ENCODE data around the gene LYZL6.

The LYZL6 gene

GRCh38 chr17:35917519-35918213, 25.8 kb downstream of the LYZL6 start:
- Histone ChIP-seq H3K36me3 (ENCODE audit: insufficient read depth, low read length) (no peaks in the 10 kb centered on the region), H3K4me2 (ENCODE audit: low read length) (no peak overlapping the region), H3K9me3 (replicated peaks; ENCODE audit: low read length) (no peaks in the 10 kb centered on the region), H3K9ac (ENCODE audit: low read depth, low read length) (no peak overlapping the region), H3K4me1 (ENCODE audit: control insufficient read depth, insufficient read depth, low read length) (no peaks in the 10 kb centered on the region), H3K4me3 (ENCODE audit: low read length) (no peak overlapping the region), H3K27me3 (ENCODE audit: control insufficient read depth, insufficient read depth, low read length) (peaks cover 4% of the 10 kb centered on the region)

DNA sequence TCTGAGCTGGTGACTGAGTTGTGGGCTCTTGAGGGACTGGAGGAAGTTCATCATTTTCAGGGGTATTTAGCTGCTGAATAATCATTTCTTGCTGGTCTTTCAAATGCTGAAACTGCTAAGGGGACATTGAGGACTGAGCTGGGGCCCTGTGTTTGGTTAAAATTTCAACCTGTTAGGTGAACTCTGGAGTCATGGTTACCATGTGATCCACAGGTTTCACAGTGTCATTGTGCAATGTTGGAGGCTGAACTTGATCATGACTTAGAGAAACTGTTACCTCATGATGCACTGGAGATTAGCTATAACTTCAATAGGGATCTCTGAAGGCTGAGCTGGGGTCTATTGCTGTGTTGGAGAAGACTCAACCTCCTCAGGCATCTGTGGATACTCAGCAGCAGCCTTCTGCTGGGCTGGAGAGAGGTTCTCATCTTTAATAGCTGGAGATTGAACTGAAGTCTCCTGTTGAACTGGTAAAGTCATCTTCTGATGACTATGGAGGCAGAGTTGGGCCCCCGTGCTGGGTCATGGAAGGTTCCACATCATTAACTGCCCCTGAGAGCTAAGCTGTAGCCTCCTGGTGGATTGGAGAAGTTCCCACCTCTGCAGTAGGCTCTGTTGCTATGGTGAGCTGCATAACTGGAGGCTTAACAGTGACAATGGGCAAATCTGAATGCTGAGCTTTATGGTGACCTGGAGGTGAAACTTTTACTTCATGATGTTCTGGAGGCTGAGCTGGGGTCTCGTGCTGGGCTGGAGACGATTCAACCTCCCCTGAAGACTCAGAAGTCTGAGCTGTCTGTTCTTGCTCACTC, 28.2 kb downstream of the LYZL6 start:
- H3K4me2 ChIP-seq (ENCODE audit: low read length), result no peak overlapping the region
- no peaks in the 10 kb centered on the region for H3K36me3 ChIP-seq (ENCODE audit: insufficient read depth, low read length)
- no peaks in the 10 kb centered on the region for H3K9me3 ChIP-seq (replicated peaks; ENCODE audit: low read length)
- H3K4me1 ChIP-seq (ENCODE audit: control insufficient read depth, insufficient read depth, low read length), result no peaks in the 10 kb centered on the region
- no peak overlapping the region for H3K9ac ChIP-seq (ENCODE audit: low read depth, low read length)
- peaks cover 4% of the 10 kb centered on the region for H3K27me3 ChIP-seq (ENCODE audit: control insufficient read depth, insufficient read depth, low read length)
- H3K4me3 ChIP-seq (ENCODE audit: low read length), result no peak overlapping the region

- Histone ChIP-seq H3K4me3 (ENCODE audit: low read length) (no peak overlapping the region), H3K4me1 (ENCODE audit: control insufficient read depth, insufficient read depth, low read length) (no peaks in the 10 kb centered on the region), H3K9ac (ENCODE audit: low read depth, low read length) (no peak overlapping the region), H3K27me3 (ENCODE audit: control insufficient read depth, insufficient read depth, low read length) (peaks cover 4% of the 10 kb centered on the region), H3K4me2 (ENCODE audit: low read length) (no peak overlapping the region), H3K36me3 (ENCODE audit: insufficient read depth, low read length) (no peaks in the 10 kb centered on the region), H3K9me3 (replicated peaks; ENCODE audit: low read length) (no peaks in the 10 kb centered on the region)
These were observed 29.2 kb downstream of the LYZL6 start for GRCh38 chr17:35914354-35914753.

GRCh38 chr17:35913609-35914008, 29.9 kb downstream of the LYZL6 start:
- Histone ChIP-seq H3K36me3 (ENCODE audit: insufficient read depth, low read length) (no peaks in the 10 kb centered on the region), H3K9me3 (replicated peaks; ENCODE audit: low read length) (no peaks in the 10 kb centered on the region), H3K27me3 (ENCODE audit: control insufficient read depth, insufficient read depth, low read length) (peaks cover 6% of the 10 kb centered on the region), H3K4me1 (ENCODE audit: control insufficient read depth, insufficient read depth, low read length) (no peaks in the 10 kb centered on the region), H3K4me2 (ENCODE audit: low read length) (no peak overlapping the region), H3K9ac (ENCODE audit: low read depth, low read length) (no peak overlapping the region), H3K4me3 (ENCODE audit: low read length) (no peak overlapping the region)

GRCh38 chr17:35912942-35913341, 30.6 kb downstream of the LYZL6 start:
- Histone ChIP-seq H3K27me3 (ENCODE audit: control insufficient read depth, insufficient read depth, low read length) (peaks cover 9% of the 10 kb centered on the region), H3K4me3 (ENCODE audit: low read length) (no peak overlapping the region), H3K9ac (ENCODE audit: low read depth, low read length) (no peak overlapping the region), H3K36me3 (ENCODE audit: insufficient read depth, low read length) (no peaks in the 10 kb centered on the region), H3K9me3 (replicated peaks; ENCODE audit: low read length) (no peaks in the 10 kb centered on the region), H3K4me1 (ENCODE audit: control insufficient read depth, insufficient read depth, low read length) (no peaks in the 10 kb centered on the region), H3K4me2 (ENCODE audit: low read length) (no peak overlapping the region)

GRCh38 chr17:35912339-35912912, 31.1 kb downstream of the LYZL6 start:
- Histone ChIP-seq H3K4me1 (ENCODE audit: control insufficient read depth, insufficient read depth, low read length) (no peaks in the 10 kb centered on the region), H3K4me2 (ENCODE audit: low read length) (no peak overlapping the region), H3K9ac (ENCODE audit: low read depth, low read length) (no peak overlapping the region), H3K9me3 (replicated peaks; ENCODE audit: low read length) (no peaks in the 10 kb centered on the region), H3K4me3 (ENCODE audit: low read length) (no peak overlapping the region), H3K36me3 (ENCODE audit: insufficient read depth, low read length) (no peaks in the 10 kb centered on the region), H3K27me3 (ENCODE audit: control insufficient read depth, insufficient read depth, low read length) (peaks cover 9% of the 10 kb centered on the region)

GRCh38 chr17:35909408-35909807, 34.1 kb downstream of the LYZL6 start:
- no peaks in the 10 kb centered on the region for H3K9me3 ChIP-seq (replicated peaks; ENCODE audit: low read length)
- no peak overlapping the region for H3K9ac ChIP-seq (ENCODE audit: low read depth, low read length)
- H3K36me3 ChIP-seq (ENCODE audit: insufficient read depth, low read length), result no peaks in the 10 kb centered on the region
- H3K27me3 ChIP-seq (ENCODE audit: control insufficient read depth, insufficient read depth, low read length), result peaks cover 14% of the 10 kb centered on the region
- no peaks in the 10 kb centered on the region for H3K4me1 ChIP-seq (ENCODE audit: control insufficient read depth, insufficient read depth, low read length)
- no peak overlapping the region for H3K4me3 ChIP-seq (ENCODE audit: low read length)
- H3K4me2 ChIP-seq (ENCODE audit: low read length), result no peak overlapping the region

DNA sequence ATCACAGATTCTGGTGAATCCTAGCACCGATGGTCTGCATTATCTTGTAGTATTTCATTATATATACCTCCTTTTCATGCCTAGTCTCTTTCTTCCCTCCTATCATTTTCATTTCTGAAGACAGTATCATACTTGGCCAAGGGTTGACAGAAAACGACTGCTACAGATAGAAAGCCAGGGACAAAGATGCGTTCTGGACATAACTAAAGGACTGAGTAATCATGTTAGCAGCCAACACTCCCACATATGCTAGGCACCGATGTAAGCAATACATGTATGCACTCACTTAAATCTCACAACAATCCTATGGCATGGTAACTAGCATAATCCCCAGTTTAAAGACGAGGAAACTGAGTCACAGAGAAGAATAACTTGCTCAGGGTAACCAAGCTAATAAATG, 35.8 kb downstream of the LYZL6 start:
- Histone ChIP-seq H3K9me3 (replicated peaks; ENCODE audit: low read length) (no peaks in the 10 kb centered on the region), H3K27me3 (ENCODE audit: control insufficient read depth, insufficient read depth, low read length) (peaks cover 12% of the 10 kb centered on the region), H3K36me3 (ENCODE audit: insufficient read depth, low read length) (no peaks in the 10 kb centered on the region), H3K4me2 (ENCODE audit: low read length) (no peak overlapping the region), H3K4me3 (ENCODE audit: low read length) (no peak overlapping the region), H3K4me1 (ENCODE audit: control insufficient read depth, insufficient read depth, low read length) (no peaks in the 10 kb centered on the region), H3K9ac (ENCODE audit: low read depth, low read length) (no peak overlapping the region)

- H3K9me3 ChIP-seq (replicated peaks; ENCODE audit: low read length), result no peaks in the 10 kb centered on the region
- H3K4me3 ChIP-seq (ENCODE audit: low read length), result no peak overlapping the region
- H3K4me2 ChIP-seq (ENCODE audit: low read length), result no peak overlapping the region
- H3K36me3 ChIP-seq (ENCODE audit: insufficient read depth, low read length), result no peaks in the 10 kb centered on the region
- no peaks in the 10 kb centered on the region for H3K4me1 ChIP-seq (ENCODE audit: control insufficient read depth, insufficient read depth, low read length)
- peaks cover 12% of the 10 kb centered on the region for H3K27me3 ChIP-seq (ENCODE audit: control insufficient read depth, insufficient read depth, low read length)
- no peak overlapping the region for H3K9ac ChIP-seq (ENCODE audit: low read depth, low read length)
These were observed 36.4 kb downstream of the LYZL6 start for GRCh38 chr17:35906926-35907637.

GRCh38 chr17:35906191-35906925, 37.2 kb downstream of the LYZL6 start:
- no peaks in the 10 kb centered on the region for H3K9me3 ChIP-seq (replicated peaks; ENCODE audit: low read length)
- H3K36me3 ChIP-seq (ENCODE audit: insufficient read depth, low read length), result no peaks in the 10 kb centered on the region
- H3K27me3 ChIP-seq (ENCODE audit: control insufficient read depth, insufficient read depth, low read length), result peaks cover 12% of the 10 kb centered on the region
- no peak overlapping the region for H3K4me3 ChIP-seq (ENCODE audit: low read length)
- H3K4me1 ChIP-seq (ENCODE audit: control insufficient read depth, insufficient read depth, low read length), result no peaks in the 10 kb centered on the region
- no peak overlapping the region for H3K4me2 ChIP-seq (ENCODE audit: low read length)
- no peak overlapping the region for H3K9ac ChIP-seq (ENCODE audit: low read depth, low read length)

DNA sequence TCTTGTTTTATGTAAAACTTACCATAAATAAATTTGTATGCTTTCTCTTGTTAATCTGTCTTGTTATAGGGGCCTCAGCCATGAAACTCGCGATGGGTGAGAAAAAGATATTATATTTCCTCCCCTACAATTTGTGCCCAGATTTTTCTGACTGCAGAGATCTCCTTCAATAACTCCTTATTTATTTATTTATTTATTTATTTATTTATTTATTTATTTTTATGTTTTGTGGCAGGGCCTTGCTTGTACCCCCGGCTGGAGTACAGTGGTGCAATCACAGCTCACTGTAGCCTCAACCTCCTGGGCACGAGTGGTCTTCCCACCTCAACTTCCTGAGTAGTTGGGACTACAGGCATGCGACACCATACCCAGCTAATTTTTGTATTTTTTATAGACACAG, 40.1 kb downstream of the LYZL6 start:
- no peak overlapping the region for H3K4me2 ChIP-seq (ENCODE audit: low read length)
- peaks cover 7% of the 10 kb centered on the region for H3K4me1 ChIP-seq (ENCODE audit: control insufficient read depth, insufficient read depth, low read length)
- no peaks in the 10 kb centered on the region for H3K36me3 ChIP-seq (ENCODE audit: insufficient read depth, low read length)
- H3K9me3 ChIP-seq (replicated peaks; ENCODE audit: low read length), result no peaks in the 10 kb centered on the region
- H3K9ac ChIP-seq (ENCODE audit: low read depth, low read length), result no peak overlapping the region
- no peak overlapping the region for H3K4me3 ChIP-seq (ENCODE audit: low read length)
- H3K27me3 ChIP-seq (ENCODE audit: control insufficient read depth, insufficient read depth, low read length), result peaks cover 8% of the 10 kb centered on the region

All from skeletal muscle satellite cell (primary cell).